Activated CD4-positive, CD25-positive, alpha-beta regulatory T cell (primary cell): ENCODE data around the gene WDR41.
"Not testable (repeated sequence)": the region's sequence is repeated elsewhere in the genome, so short reads cannot be mapped to it uniquely, and the experiment has no call there.

Source experiments
- DNase-seq, 4 experiments: peaks; one replicate each; lab custom pipeline; 2025; lab: John Stamatoyannopoulos, UW

WDR41 gene

DNA sequence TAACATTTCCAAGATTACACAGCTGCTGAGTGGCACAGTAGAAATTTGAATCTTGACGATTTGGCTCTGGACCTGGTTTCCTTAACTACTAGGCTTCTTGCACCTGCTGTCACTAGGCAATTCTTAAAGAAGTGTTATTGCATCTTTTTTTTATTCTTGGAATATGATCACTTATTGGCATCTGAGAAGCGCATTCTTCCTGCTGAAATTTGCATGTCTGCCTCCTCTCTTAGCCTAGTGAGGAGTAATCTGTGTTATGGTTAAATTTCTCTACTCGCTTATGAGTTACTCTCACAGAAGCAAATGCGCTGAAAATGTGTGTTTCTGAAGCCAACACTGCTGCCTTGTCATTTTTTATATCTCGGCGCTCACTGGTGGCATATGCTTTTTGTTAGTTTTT is 89.3 kb downstream of the WDR41 start:
- DNase-seq = no peak

GRCh38 chr5:77400645-77401044 is 91.5 kb downstream of the WDR41 start:
- DNase-seq = no peak

GRCh38 chr5:77398896-77399295 is 93.2 kb downstream of the WDR41 start:
- no peak for DNase-seq

DNA sequence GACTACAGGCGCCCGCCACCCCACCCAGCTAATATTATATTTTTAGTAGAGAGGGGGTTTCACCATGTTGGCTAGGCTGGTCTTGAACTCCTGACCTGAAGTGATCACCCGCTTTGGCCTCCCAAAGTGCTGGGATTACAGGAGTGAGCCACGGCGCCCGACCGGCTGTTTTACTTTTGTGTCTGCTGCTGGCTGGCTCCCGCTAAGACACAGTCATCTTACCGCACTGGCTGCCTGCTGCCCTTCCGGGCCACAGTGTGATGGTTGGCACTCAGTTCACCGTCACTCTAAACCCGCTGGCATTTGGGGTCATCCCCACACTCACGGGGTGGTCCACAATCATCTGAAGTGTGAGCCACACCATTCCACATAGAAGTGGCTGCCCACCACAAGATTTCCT is 93.7 kb downstream of the WDR41 start:
- no peak for DNase-seq

- no peak for DNase-seq
These were observed 94.3 kb downstream of the WDR41 start for GRCh38 chr5:77397686-77398292.

- DNase-seq = no peak
These were observed 96.1 kb downstream of the WDR41 start for GRCh38 chr5:77396017-77396416.

DNA sequence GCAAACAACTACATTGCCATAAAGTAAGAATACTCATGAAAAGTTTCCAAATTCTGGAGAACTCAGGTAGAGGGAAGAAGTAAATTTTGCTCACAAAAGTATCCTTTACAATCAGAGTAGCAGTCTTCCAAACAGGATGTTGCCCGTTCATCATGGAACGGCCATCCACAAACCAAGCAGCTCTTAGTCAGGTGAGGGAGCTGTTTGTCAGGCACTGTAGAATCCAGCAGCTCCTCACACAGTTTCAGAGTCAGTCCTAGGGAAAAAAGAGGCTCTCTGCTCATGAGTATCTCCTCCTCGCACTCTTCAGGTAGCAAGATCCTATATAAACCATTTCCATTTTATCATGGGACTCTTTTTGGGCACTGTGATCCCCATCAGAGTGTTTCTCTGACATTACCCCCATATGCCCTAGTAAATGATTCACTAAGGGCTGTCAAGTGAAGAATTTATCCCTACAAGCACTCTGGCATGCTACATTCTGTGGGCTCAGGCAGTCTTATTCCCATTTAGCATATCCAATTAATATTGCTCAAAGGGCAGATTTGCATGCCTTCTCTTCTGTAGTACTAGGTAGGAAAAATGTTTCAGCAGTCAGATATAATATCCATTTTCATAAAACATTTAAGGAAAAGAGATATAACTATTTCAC is 97.9 kb downstream of the WDR41 start:
- no peak for DNase-seq

DNA sequence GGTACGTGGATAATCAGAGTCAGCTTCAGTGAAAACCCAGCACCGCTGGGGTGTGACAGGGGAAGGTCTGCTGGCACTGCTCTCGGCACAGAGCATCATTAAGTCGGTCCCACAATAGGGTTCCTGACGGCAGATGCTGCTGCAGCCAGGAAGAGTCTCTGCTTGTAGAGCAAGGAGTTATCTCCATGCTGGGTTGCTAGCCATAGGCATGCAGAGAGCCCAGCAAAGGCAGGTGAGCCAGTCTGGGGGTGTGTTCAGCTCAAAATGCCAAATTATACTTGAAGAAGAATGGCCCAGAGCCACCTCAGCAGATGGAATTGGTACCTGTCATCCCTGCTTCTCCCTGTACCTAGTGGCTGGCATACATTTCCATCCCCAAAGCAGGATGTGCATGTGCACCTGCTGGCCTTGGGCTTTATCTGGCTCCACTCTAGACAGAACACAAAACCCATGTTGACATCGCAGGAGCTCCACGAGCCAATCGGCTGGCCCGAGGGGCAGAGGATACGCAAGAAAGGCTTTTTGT is 100.8 kb downstream of the WDR41 start:
- no peak for DNase-seq

DNA sequence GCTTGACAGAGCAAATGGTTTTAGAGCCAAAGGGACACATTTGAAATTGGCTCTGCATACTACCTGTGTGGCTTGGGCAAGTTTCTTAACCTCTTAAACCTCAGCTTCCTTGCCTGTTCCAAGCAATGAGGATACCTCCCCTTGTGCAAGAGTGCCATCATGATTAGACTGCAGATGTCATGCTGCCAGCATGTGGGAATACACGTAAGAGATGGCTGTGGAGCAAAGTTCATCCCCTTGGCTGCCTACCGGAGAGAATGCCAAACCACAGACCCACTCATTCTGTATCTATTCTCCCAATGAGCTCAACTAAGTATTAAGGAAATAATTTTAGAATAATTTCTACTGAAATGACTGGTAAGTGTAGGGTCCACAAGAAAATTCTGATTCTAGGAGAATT is 101.3 kb downstream of the WDR41 start:
- no peak for DNase-seq

- DNase-seq = no peak
These were observed 101.9 kb downstream of the WDR41 start for GRCh38 chr5:77390221-77390620.

DNA sequence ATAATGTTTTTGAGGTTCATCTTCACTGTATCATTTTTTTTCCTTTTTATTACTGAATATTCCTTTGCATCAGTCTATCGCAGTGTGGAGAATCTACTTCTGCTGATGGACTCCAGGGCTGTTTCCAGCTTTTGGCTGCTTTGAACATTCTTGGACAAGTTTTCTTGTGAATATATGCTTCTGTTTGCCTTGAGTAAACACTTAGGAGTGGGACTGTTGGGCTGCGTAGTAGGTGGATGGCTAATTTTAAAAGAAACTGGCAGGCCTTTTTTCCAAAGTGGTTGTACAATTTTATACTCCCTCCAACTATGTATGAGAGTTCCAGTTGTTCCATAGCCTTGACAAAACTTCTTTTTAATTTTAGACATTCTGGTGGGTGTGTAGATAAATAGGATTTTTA is 102.4 kb downstream of the WDR41 start:
- DNase-seq = no peak

- DNase-seq = not testable (repeated sequence)
These were observed 105.8 kb downstream of the WDR41 start for GRCh38 chr5:77386340-77386739.

DNA sequence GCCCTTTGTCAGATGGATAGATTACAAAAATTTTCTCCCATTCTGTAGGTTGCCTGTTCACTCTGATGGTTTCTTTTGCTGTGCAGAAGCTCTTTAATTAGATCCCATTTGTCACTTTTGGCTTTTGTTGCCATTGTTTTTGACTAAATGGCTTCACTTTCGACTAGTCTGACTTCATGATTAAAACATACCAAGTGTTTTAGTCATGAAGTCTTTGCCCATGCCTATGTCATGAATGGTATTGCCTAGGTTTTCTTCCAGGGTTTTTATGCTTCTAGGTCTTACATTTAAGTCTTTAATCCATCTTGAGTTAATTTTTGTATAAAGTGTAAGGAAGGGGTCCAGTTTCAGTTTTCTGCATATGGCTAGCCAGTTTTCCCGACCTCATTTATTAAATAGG is 108.8 kb downstream of the WDR41 start:
- not testable (repeated sequence) for DNase-seq
